Uterus (tissue), 2 donors: ENCODE measurements around the gene TMEM120B.
A peak's percentile ranks its signal among the peaks of the same experiment; 100 is the strongest.

Experiments used
- POLR2A ChIP-seq, 2 donors: fragments of 450-650 bp; IDR thresholded peaks; one replicate each; pipeline ENCODE4 v1.6.1; 2016; ENCODE audit warnings: antibody characterized with exemption in 2 of 2, mild to moderate bottlenecking in 1 of 2, moderate library complexity in 1 of 2
- TF ChIP-seq, protein P1 (sequence below), 4 experiments: fragments of 200-600 bp in 2 of 4; fragments of 450-650 bp in 2 of 4; sonication (generic) in 2 of 4; IDR thresholded peaks; one replicate each; pipeline ENCODE4 v1.5.1; 2016 to 2019; ENCODE audit warnings: antibody characterized with exemption in 4 of 4, mild to moderate bottlenecking in 2 of 4, moderate library complexity in 1 of 4

DNA sequence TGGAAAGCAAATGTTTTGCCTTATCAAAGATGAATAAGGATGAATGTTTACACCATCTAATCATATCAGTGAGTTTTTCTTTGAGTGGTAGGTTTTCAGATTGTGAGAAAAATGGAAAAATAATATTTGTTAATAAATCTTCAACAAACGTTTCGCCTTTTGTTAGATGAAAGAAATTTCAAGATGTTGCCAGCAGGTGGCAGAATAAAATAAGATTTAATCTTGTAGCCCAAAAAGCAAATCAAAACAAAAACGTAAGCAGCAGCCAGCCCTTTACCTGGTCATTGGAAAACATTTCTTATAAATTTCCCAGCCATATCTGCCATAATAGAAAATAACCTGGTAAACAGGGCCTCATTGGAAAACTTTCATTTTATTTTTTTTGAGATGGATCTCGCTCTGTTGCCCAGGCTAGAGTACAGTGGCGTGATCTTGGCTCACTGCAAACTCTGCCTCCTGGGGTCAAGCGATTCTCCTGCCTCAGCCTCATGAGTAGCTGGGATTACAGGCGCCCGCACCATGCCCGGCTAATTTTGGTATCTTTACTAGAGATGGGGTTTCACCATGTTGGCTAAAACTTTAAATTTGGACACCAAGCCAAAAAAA lies 15.4 kb upstream of the TMEM120B start:
- TF ChIP-seq, protein P1, sequence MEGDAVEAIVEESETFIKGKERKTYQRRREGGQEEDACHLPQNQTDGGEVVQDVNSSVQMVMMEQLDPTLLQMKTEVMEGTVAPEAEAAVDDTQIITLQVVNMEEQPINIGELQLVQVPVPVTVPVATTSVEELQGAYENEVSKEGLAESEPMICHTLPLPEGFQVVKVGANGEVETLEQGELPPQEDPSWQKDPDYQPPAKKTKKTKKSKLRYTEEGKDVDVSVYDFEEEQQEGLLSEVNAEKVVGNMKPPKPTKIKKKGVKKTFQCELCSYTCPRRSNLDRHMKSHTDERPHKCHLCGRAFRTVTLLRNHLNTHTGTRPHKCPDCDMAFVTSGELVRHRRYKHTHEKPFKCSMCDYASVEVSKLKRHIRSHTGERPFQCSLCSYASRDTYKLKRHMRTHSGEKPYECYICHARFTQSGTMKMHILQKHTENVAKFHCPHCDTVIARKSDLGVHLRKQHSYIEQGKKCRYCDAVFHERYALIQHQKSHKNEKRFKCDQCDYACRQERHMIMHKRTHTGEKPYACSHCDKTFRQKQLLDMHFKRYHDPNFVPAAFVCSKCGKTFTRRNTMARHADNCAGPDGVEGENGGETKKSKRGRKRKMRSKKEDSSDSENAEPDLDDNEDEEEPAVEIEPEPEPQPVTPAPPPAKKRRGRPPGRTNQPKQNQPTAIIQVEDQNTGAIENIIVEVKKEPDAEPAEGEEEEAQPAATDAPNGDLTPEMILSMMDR (IDR thresholded peaks at IDR 0.05) = peak; percentile 58 to 81 (median 70)
- TF ChIP-seq POLR2A (IDR thresholded peaks at IDR 0.05) = no peak
